BLaER1 (cell line): ENCODE measurements around the gene COL2A1.
A peak's percentile ranks its signal among the peaks of the same experiment; 100 is the strongest.

Experiments used
- H3K27ac ChIP-seq: shearing (Covaris generic); formaldehyde crosslinking; 2 replicates; pipeline ENCODE4 v1.8.1; 2022
- H3K27me3 ChIP-seq: shearing (Covaris generic); formaldehyde crosslinking; 2 replicates; pipeline ENCODE4 v1.8.1; 2022
- H3K36me3 ChIP-seq: shearing (Covaris generic); formaldehyde crosslinking; 2 replicates; pipeline ENCODE4 v1.8.1; 2022
- H3K4me1 ChIP-seq: shearing (Covaris generic); formaldehyde crosslinking; 2 replicates; pipeline ENCODE4 v1.8.1; 2022
- H3K4me2 ChIP-seq: shearing (Covaris generic); formaldehyde crosslinking; 2 replicates; pipeline ENCODE4 v1.8.1; 2022
- H3K4me3 ChIP-seq: shearing (Covaris generic); formaldehyde crosslinking; 2 replicates; pipeline ENCODE4 v1.8.1; 2022
- H3K9ac ChIP-seq: shearing (Covaris generic); formaldehyde crosslinking; 2 replicates; pipeline ENCODE4 v1.8.1; 2022
- H3K9me3 ChIP-seq: shearing (Covaris generic); formaldehyde crosslinking; 2 replicates; pipeline ENCODE4 v1.8.1; 2022
- H4K20me1 ChIP-seq: shearing (Covaris generic); formaldehyde crosslinking; 2 replicates; pipeline ENCODE4 v1.8.1; 2022
- Cebpa-rat ChIP-seq: shearing (Covaris generic); IDR thresholded peaks from 2 replicates; pipeline ENCODE4 v1.8.1; 2022

Gene COL2A1

DNA sequence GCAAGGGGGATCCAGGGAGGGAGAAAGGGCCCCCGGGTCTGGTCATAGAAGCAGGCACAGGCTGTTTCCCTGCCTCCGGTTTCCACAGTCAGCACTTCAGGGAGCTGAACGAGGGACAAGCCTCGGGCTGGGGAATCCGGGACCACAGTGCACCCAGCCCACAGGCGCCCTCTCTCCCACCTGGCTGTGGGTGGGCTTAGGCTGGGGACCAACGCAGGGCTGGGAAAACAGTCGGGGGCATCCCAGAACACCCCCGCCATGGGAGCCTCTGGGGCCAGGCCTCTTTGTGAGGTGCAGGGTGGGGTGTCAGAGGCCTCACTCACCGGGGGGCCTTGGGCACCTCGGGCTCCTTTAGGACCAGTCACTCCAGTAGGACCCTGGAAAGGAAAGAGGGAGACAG, 24.6 kb downstream of the COL2A1 start:
- Histone ChIP-seq H3K36me3 (no peaks in the 10 kb centered on the region), H3K4me2 (no peak overlapping the region), H3K9ac (no peak overlapping the region), H4K20me1 (no peaks in the 10 kb centered on the region), H3K4me3 (no peak overlapping the region), H3K27me3 (no peaks in the 10 kb centered on the region), H3K27ac (no peak overlapping the region), H3K4me1 (peaks cover 62% of the 10 kb centered on the region), H3K9me3 (no peaks in the 10 kb centered on the region)
- TF ChIP-seq Cebpa-rat = no peak

DNA sequence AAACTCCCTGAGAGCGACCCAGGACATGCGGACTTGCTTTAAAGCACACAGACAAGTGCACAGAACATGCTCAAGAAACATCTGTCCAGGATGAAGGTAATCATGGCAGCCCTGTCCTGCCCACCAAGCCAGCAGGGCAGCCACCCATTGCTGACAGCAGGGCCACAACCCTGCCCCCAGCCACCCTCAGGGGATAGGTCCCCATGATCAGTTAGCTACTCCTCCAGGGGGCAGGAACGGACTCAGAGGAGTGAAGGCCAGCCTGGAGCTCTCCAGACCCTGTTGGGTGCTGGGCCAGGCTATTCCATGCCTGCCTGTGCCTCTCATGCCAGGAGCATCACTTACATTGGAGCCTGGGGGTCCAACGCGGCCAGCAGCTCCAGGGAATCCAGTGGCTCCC, 25.1 kb downstream of the COL2A1 start:
- Histone ChIP-seq H3K36me3 (no peaks in the 10 kb centered on the region), H3K27ac (no peak overlapping the region), H3K9me3 (no peaks in the 10 kb centered on the region), H4K20me1 (no peaks in the 10 kb centered on the region), H3K9ac (no peak overlapping the region), H3K4me2 (0 out of 2 replicates have a peak overlapping the region, but pooled peaks have one; percentile 28), H3K27me3 (no peaks in the 10 kb centered on the region), H3K4me3 (no peak overlapping the region), H3K4me1 (peaks cover 57% of the 10 kb centered on the region)
- no peak for TF ChIP-seq Cebpa-rat

DNA sequence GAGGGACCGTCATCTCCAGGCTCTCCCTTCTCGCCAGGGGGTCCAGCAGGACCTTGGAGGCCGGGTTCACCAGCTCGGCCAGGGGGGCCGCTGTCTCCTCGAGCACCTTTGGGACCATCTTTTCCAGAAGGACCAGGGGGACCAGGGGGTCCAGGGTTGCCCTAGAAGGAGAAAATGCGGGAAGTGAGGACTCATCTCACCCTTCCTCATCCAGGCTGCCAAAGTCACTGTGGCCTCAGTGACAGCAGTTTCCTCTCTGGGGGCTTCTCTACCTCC, 25.7 kb downstream of the COL2A1 start:
- no peaks in the 10 kb centered on the region for H4K20me1 ChIP-seq
- H3K9me3 ChIP-seq = no peaks in the 10 kb centered on the region
- no peaks in the 10 kb centered on the region for H3K27me3 ChIP-seq
- no peak overlapping the region for H3K27ac ChIP-seq
- 0 out of 2 replicates have a peak overlapping the region, but pooled peaks have one; percentile 28 for H3K4me2 ChIP-seq
- H3K36me3 ChIP-seq = no peaks in the 10 kb centered on the region
- H3K9ac ChIP-seq = no peak overlapping the region
- H3K4me1 ChIP-seq = peaks cover 50% of the 10 kb centered on the region
- no peak overlapping the region for H3K4me3 ChIP-seq
- no peak for TF ChIP-seq Cebpa-rat

DNA sequence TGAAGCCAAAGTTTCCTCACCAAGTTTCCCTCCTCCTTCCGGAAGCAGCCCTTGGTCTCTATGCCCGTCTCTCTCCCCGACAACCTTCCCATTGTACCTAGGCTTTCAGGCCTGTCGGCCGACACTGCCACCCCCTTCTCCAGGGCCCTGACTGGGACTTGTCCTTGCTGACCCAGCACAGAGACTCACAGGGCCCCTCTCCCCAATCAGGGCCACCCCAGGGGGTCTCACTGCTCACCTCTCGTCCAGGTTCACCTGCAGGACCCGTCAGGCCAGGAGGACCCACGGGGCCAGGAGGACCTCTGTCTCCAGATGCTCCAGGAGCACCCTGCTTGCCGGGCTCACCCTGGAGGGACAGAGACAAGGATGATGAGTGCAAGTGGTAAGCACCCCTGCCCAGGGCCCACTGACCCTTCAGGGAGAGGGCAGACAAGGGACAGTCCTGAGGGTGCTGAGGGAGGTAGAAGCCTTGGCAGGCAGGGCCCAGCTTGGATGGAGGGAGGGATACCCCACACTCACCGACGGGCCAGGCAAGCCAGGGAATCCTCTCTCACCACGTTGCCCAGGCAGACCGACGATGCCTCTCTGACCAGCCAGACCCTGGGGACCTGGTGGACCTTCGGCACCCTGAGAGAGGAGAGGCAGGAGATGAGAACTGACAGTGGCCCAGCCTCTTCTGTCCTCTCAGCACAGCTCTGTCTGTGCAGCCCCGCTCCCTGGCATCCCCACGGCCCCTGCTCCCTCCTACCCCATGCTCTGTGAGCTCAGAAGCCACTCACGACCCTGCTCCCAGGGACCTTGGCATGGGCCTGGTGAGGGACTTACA, 26.3 kb downstream of the COL2A1 start:
- no peaks in the 10 kb centered on the region for H4K20me1 ChIP-seq
- H3K9ac ChIP-seq = no peak overlapping the region
- H3K4me2 ChIP-seq = 0 out of 2 replicates have a peak overlapping the region, but pooled peaks have one; percentile 28
- peaks cover 45% of the 10 kb centered on the region for H3K4me1 ChIP-seq
- H3K36me3 ChIP-seq = no peaks in the 10 kb centered on the region
- no peak overlapping the region for H3K4me3 ChIP-seq
- no peak overlapping the region for H3K27ac ChIP-seq
- no peaks in the 10 kb centered on the region for H3K9me3 ChIP-seq
- no peak for TF ChIP-seq Cebpa-rat
- H3K27me3 ChIP-seq = no peaks in the 10 kb centered on the region

DNA sequence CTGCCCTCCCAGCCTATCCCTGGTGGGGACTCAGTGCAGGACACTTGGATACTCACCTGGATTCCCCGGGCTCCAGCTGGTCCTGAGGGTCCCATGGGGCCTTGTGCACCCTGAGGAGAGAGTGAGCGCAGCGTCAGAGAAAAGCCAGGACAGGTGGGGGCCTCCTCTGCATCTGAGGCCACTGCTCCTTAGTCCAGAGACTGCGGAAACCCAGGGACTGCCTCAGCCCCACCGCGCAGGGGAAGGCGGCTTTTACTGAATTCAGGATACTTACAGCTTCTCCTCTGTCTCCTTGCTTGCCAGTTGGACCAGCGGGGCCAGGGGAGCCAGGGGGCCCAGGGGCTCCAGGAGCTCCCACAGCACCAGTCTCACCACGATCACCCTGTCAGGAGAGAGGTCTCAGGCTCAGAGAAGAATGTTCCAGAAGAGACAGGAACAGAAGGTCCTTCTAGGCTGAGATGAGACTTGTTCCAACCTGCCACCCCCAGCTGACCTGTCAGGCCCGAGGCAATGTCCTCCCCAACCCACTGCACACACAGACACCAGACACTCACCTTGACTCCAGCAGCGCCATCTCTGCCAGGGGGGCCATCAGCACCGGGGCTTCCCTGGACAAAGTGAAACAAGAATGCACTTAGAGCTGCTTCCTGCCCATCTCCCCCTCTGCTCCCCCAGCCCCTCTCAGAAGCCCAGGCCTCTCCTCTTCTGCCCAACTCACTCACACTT, 27.1 kb downstream of the COL2A1 start:
- H3K27me3 ChIP-seq = no peaks in the 10 kb centered on the region
- no peaks in the 10 kb centered on the region for H4K20me1 ChIP-seq
- H3K9ac ChIP-seq = no peak overlapping the region
- H3K4me1 ChIP-seq = peaks cover 37% of the 10 kb centered on the region
- TF ChIP-seq Cebpa-rat = no peak
- H3K9me3 ChIP-seq = no peaks in the 10 kb centered on the region
- H3K36me3 ChIP-seq = no peaks in the 10 kb centered on the region
- no peak overlapping the region for H3K4me2 ChIP-seq
- H3K4me3 ChIP-seq = no peak overlapping the region
- no peak overlapping the region for H3K27ac ChIP-seq

DNA sequence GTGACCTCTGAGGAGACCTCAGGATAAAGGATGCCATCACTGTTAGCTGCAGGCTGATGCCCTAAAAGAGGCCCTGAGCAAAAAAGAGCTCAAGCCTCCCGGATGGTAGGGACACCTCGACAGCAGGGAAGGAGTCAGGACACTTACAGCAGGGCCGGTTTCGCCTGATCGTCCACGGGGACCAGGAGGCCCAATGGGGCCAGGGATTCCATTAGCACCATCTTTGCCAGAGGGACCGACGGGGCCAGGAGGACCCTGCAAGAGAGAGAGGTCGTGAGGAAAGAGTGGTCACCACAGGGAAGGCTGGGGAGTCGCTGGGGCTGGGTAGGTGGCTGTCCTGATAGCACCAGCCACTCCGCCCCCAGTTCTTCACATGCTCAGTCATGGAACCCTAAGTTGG, 28.5 kb downstream of the COL2A1 start:
- Histone ChIP-seq H3K27me3 (no peaks in the 10 kb centered on the region), H3K4me1 (peaks cover 23% of the 10 kb centered on the region), H4K20me1 (no peaks in the 10 kb centered on the region), H3K9me3 (no peaks in the 10 kb centered on the region), H3K4me3 (no peak overlapping the region), H3K27ac (no peak overlapping the region), H3K36me3 (no peaks in the 10 kb centered on the region; the same call in 1 of the 2 replicates), H3K4me2 (no peak overlapping the region), H3K9ac (no peak overlapping the region)
- TF ChIP-seq Cebpa-rat = no peak

DNA sequence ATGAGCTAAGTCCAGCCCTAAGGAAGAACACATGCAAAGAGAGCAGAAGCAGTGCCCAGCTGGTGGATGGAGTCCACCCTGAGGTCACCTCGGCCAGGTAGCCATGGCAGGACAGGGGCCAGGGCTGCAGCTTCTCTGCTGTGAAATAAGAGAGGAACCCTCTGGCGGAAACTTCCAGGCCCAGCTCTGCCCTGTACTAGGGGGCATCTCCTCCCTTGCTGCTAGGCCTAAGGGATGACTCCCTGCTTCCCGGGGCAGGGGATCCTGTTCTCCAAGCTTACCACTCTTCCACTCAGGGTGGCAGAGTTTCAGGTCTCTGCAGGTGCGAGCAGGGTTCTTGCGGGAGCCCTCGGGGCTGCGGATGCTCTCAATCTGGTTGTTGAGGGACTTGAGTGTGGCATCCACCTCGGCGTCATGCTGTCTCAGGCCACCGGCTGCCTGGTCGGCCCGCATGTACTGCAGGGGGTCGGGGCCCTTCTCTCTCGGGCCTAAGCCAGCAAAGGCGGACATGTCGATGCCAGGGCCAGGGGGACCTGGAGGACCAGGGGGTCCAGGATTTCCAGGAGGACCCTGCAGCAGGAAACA, 29.1 kb downstream of the COL2A1 start:
- H3K27me3 ChIP-seq = no peaks in the 10 kb centered on the region
- no peak overlapping the region for H3K9ac ChIP-seq
- no peak overlapping the region for H3K4me2 ChIP-seq
- no peaks in the 10 kb centered on the region for H3K9me3 ChIP-seq
- no peak overlapping the region for H3K4me3 ChIP-seq
- no peak for TF ChIP-seq Cebpa-rat
- peaks cover 16% of the 10 kb centered on the region for H3K4me1 ChIP-seq
- H3K27ac ChIP-seq = no peak overlapping the region
- H4K20me1 ChIP-seq = no peaks in the 10 kb centered on the region
- H3K36me3 ChIP-seq = no peaks in the 10 kb centered on the region; the same call in 1 of the 2 replicates

DNA sequence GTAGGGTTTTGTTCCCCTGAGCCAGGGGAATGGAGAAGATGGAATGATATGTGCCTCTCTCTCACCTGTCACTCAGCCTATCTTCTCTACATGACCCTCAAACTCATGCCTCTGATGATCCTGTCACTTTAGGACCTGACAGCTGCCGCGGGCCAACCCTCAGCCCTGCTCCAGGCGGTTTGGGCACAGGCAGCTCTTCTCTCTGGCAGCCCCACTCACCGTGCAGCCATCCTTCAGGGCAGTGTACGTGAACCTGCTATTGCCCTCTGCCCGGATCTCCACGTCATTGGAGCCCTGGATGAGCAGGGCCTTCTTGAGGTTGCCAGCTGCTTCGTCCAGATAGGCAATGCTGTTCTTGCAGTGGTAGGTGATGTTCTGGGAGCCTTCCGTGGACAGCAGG, 30.4 kb downstream of the COL2A1 start:
- H4K20me1 ChIP-seq = no peaks in the 10 kb centered on the region
- no peak overlapping the region for H3K27ac ChIP-seq
- no peak overlapping the region for H3K4me2 ChIP-seq
- H3K9me3 ChIP-seq = no peaks in the 10 kb centered on the region
- H3K9ac ChIP-seq = no peak overlapping the region
- H3K36me3 ChIP-seq = peaks cover 6% of the 10 kb centered on the region
- H3K4me1 ChIP-seq = peaks cover 6% of the 10 kb centered on the region
- H3K4me3 ChIP-seq = no peak overlapping the region
- TF ChIP-seq Cebpa-rat = no peak
- no peaks in the 10 kb centered on the region for H3K27me3 ChIP-seq

DNA sequence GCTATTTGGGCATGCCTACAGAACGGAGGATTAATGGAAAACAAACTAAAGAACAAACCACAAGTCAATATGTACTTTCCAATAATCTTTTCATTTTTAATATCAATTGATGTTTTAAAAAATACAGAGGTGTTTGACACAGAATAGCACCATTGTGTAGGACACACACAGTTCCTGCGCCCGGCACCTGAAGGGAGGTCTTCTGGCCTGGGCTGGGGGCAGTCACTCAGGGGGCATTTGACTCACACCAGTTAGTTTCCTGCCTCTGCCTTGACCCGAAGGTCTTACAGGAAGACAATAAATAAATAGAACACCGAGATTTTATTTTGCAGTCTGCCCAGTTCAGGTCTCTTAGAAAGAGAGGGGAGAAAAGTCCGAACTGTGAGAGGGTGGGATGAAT, 31.4 kb downstream of the COL2A1 start:
- H3K4me3 ChIP-seq = no peak overlapping the region
- no peak overlapping the region for H3K4me2 ChIP-seq
- H4K20me1 ChIP-seq = no peaks in the 10 kb centered on the region
- no peaks in the 10 kb centered on the region for H3K9me3 ChIP-seq
- H3K9ac ChIP-seq = no peak overlapping the region
- no peaks in the 10 kb centered on the region for H3K4me1 ChIP-seq
- peaks cover 15% of the 10 kb centered on the region for H3K36me3 ChIP-seq
- no peak for TF ChIP-seq Cebpa-rat
- no peaks in the 10 kb centered on the region for H3K27me3 ChIP-seq
- H3K27ac ChIP-seq = no peak overlapping the region

DNA sequence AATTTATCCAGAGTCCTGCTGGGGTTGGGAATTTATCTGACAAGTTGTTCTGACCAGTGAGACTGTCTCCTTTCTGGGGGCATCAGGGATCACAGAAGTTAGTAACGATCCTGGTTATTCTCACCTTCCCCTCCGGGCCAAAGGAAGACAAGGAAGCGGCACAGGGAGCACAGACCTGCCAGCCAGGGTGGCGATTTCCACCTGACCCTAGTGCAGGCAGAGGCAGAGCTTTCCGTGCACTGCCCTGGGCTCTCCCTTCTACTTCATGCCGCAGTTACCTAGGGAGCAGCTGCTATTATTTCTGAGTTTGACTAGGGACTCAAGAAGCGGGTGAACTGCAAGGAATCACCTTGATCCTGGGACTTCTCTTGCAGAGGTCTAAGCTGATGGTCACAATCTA, 33.4 kb downstream of the COL2A1 start:
- TF ChIP-seq Cebpa-rat = no peak
- no peak overlapping the region for H3K9ac ChIP-seq
- peaks cover 4% of the 10 kb centered on the region; the same call in 1 of the 2 replicates for H3K4me1 ChIP-seq
- H3K27ac ChIP-seq = no peak overlapping the region
- H3K27me3 ChIP-seq = no peaks in the 10 kb centered on the region
- H3K4me2 ChIP-seq = no peak overlapping the region
- peaks cover 36% of the 10 kb centered on the region for H3K36me3 ChIP-seq
- no peaks in the 10 kb centered on the region for H3K9me3 ChIP-seq
- no peaks in the 10 kb centered on the region for H4K20me1 ChIP-seq
- no peak overlapping the region for H3K4me3 ChIP-seq
